Keratinocyte (primary cell): ENCODE measurements around the gene N4BP2. TPM values are rescaled to one million over a fixed set of nuclear protein-coding genes. Genes with fewer than 3 reads are reported as not detected.

Experiments
- DNase-seq: peaks from one replicate; pipeline ENCODE4 v3.0.0-alpha.2; 2011; ENCODE audit warnings: low read depth, missing footprints, low spot score
- FAIRE-seq: peaks from 2 replicates; lab custom pipeline; 2011; peaks lifted over from hg19 to GRCh38; lab: Jason Lieb, UNC
- H2AFZ ChIP-seq: 2 replicates; pipeline ENCODE4 v1.6.0; 2012; ENCODE audit warnings: low read length, control low read depth, inconsistent platforms; ENCODE audit not compliant: control insufficient read depth
- H3K27ac ChIP-seq: 2 replicates; pipeline ENCODE4 v1.5.1; 2011; ENCODE audit warnings: low read length; ENCODE audit not compliant: control insufficient read depth, insufficient read depth
- H3K27me3 ChIP-seq: 3 replicates; pipeline ENCODE4 v1.6.0; 2011; ENCODE audit warnings: low read length; ENCODE audit not compliant: control insufficient read depth, insufficient read depth; ENCODE audit errors: extremely low read depth
- H3K36me3 ChIP-seq, 2 experiments: 2 replicates in 1 of 2; 3 replicates in 1 of 2; pipeline ENCODE4 v1.5.1; 2011; ENCODE audit warnings: low read length in 2 of 2, mild to moderate bottlenecking in 1 of 2; ENCODE audit not compliant: control insufficient read depth in 2 of 2, insufficient read depth in 2 of 2; ENCODE audit errors: extremely low read depth in 1 of 2
- H3K4me1 ChIP-seq: 3 replicates; pipeline ENCODE4 v1.5.1; 2011; ENCODE audit warnings: low read length; ENCODE audit not compliant: control insufficient read depth, insufficient read depth; ENCODE audit errors: extremely low read depth
- H3K4me2 ChIP-seq: 3 replicates; pipeline ENCODE4 v1.6.0; 2011; ENCODE audit warnings: low read depth, low read length; ENCODE audit not compliant: control insufficient read depth, insufficient read depth; ENCODE audit errors: extremely low read depth
- H3K4me3 ChIP-seq, 3 experiments: fragments of 200-600 bp in 1 of 3; sonication (generic) in 1 of 3; 2 replicates in 2 of 3; 3 replicates in 1 of 3; pipeline ENCODE4 v1.5.1; 2011 to 2016; ENCODE audit warnings: low read length in 3 of 3, mild to moderate bottlenecking in 3 of 3, control low read depth in 2 of 3, inconsistent platforms in 1 of 3, low read depth in 1 of 3, mixed read lengths in 1 of 3, mixed run types in 1 of 3, moderate library complexity in 1 of 3; ENCODE audit not compliant: control insufficient read depth in 2 of 3, insufficient read depth in 2 of 3; ENCODE audit errors: extremely low read depth in 1 of 3
- H3K79me2 ChIP-seq: 2 replicates; pipeline ENCODE4 v1.6.0; 2012; ENCODE audit warnings: low read length; ENCODE audit not compliant: control insufficient read depth, insufficient read depth
- H3K9ac ChIP-seq: 3 replicates; pipeline ENCODE4 v1.6.0; 2011; ENCODE audit warnings: low read length; ENCODE audit not compliant: control insufficient read depth, insufficient read depth; ENCODE audit errors: extremely low read depth
- H3K9me1 ChIP-seq: 3 replicates; pipeline ENCODE4 v1.6.0; 2011; ENCODE audit warnings: low read length; ENCODE audit not compliant: control insufficient read depth, insufficient read depth; ENCODE audit errors: extremely low read depth
- H3K9me3 ChIP-seq: 2 replicates; pipeline ENCODE4 v1.5.1; 2012; ENCODE audit warnings: low read depth, low read length; ENCODE audit not compliant: control insufficient read depth
- H4K20me1 ChIP-seq: 3 replicates; pipeline ENCODE4 v1.6.0; 2011; ENCODE audit warnings: low read length; ENCODE audit not compliant: control insufficient read depth, insufficient read depth; ENCODE audit errors: extremely low read depth
- CTCF ChIP-seq, 3 experiments: IDR thresholded peaks in 1 of 3; conservative IDR thresholded peaks in 1 of 3; optimal IDR thresholded peaks in 1 of 3; 2 replicates in 2 of 3; 3 replicates in 1 of 3; pipeline versions ENCODE3 to v1.5.1; 2011; ENCODE audit warnings: low read length in 3 of 3, mild to moderate bottlenecking in 3 of 3, moderate library complexity in 2 of 3, control low read depth in 1 of 3, inconsistent platforms in 1 of 3; ENCODE audit not compliant: insufficient read depth in 2 of 3; ENCODE audit errors: extremely low read depth in 1 of 3
- EZH2 ChIP-seq: IDR thresholded peaks from one replicate; pipeline ENCODE4 v1.6.1; 2012; ENCODE audit warnings: inconsistent platforms, mild to moderate bottlenecking, low read length, moderate library complexity
- dilution Hi-C: fragments of 300-500 bp; cut with MboI; formaldehyde crosslinking; loops from one replicate; pipeline ENCODE4 v1.7.0; 2020; ENCODE audit warnings: low sequenced_read_pairs; ENCODE audit not compliant: extremely low pct_ligation_motif_present
- polyA plus RNA-seq, 5 experiments: library from polyadenylated mRNA; depleted of rRNA in 3 of 5; stranded (reverse) in 3 of 5; stranded (forward) in 1 of 5; unstranded in 1 of 5; fragments of >200 nt; gene quantifications; 1 replicate in 1 of 5; 2 replicates in 3 of 5; 3 replicates in 1 of 5; pipeline versions ENCODE4 v1.2.1 to v1.2.3, GENCODE V29; 2011 to 2012; ENCODE audit warnings: missing spikeins in 2 of 5, low read depth in 1 of 5, low replicate concordance in 1 of 5

The N4BP2 gene
- polyA plus RNA-seq, 1 donor (not counting 4 experiments of a cell fraction or from before 2014, with no cell fraction given): 2.7 TPM

GRCh38 chr4:40176602-40177001 is 120.0 kb downstream of the N4BP2 start:
- FAIRE-seq (no peak), DNase-seq (no peak)
- Histone ChIP-seq H4K20me1 (no peaks in the 10 kb centered on the region), H2AFZ (peak overlapping the region; percentile 50), H3K36me3 (no peaks in the 10 kb centered on the region), H3K27ac (no peak overlapping the region), H3K9me3 (no peaks in the 10 kb centered on the region), H3K4me1 (peaks cover 26% of the 10 kb centered on the region), H3K4me3 (no peak overlapping the region), H3K9ac (no peak overlapping the region), H3K27me3 (no peaks in the 10 kb centered on the region), H3K79me2 (no peaks in the 10 kb centered on the region), H3K9me1 (no peaks in the 10 kb centered on the region), H3K4me2 (no peak overlapping the region)
- dilution Hi-C loops: no loop called here
- TF ChIP-seq EZH2 (no peak), CTCF (optimal IDR thresholded peaks at IDR 0.05 in 1 of 3, IDR thresholded peaks at IDR 0.05 in 1 of 3, conservative IDR thresholded peaks at IDR 0.05 in 1 of 3; ENCODE audit: extremely low read depth in 1 of 3, insufficient read depth in 2 of 3, low read length in 3 of 3) (no peak)

- Histone ChIP-seq H3K36me3 (no peaks in the 10 kb centered on the region), H3K9me1 (no peaks in the 10 kb centered on the region), H3K9ac (no peak overlapping the region), H3K27ac (no peak overlapping the region), H4K20me1 (no peaks in the 10 kb centered on the region), H3K79me2 (no peaks in the 10 kb centered on the region), H3K4me2 (no peak overlapping the region), H3K4me3 (no peak overlapping the region), H3K27me3 (no peaks in the 10 kb centered on the region), H3K9me3 (no peaks in the 10 kb centered on the region), H3K4me1 (peaks cover 26% of the 10 kb centered on the region), H2AFZ (no peak overlapping the region)
- TF ChIP-seq EZH2: no peak
- TF ChIP-seq CTCF (optimal IDR thresholded peaks at IDR 0.05 in 1 of 3, IDR thresholded peaks at IDR 0.05 in 1 of 3, conservative IDR thresholded peaks at IDR 0.05 in 1 of 3; ENCODE audit: extremely low read depth in 1 of 3, insufficient read depth in 2 of 3, low read length in 3 of 3): no peak
- FAIRE-seq (no peak), DNase-seq (no peak)
- dilution Hi-C loops: no loop called here
These were observed 120.9 kb downstream of the N4BP2 start for GRCh38 chr4:40177591-40177990.
